Keratinocyte (primary cell): ENCODE measurements around the gene RAG2.

Experiments
- CTCF ChIP-seq, 3 experiments: IDR thresholded peaks in 1 of 3; conservative IDR thresholded peaks in 1 of 3; optimal IDR thresholded peaks in 1 of 3; 2 replicates in 2 of 3; 3 replicates in 1 of 3; pipeline versions ENCODE3 to v1.5.1; 2011; ENCODE audit warnings: low read length in 3 of 3, mild to moderate bottlenecking in 3 of 3, moderate library complexity in 2 of 3, control low read depth in 1 of 3, inconsistent platforms in 1 of 3; ENCODE audit not compliant: insufficient read depth in 2 of 3; ENCODE audit errors: extremely low read depth in 1 of 3
- EZH2 ChIP-seq: IDR thresholded peaks from one replicate; pipeline ENCODE4 v1.6.1; 2012; ENCODE audit warnings: inconsistent platforms, mild to moderate bottlenecking, low read length, moderate library complexity

GRCh38 chr11:36617543-36618362 is 19.7 kb upstream of the RAG2 start:
- TF ChIP-seq CTCF (optimal IDR thresholded peaks at IDR 0.05 in 1 of 3, IDR thresholded peaks at IDR 0.05 in 1 of 3, conservative IDR thresholded peaks at IDR 0.05 in 1 of 3; ENCODE audit: extremely low read depth in 1 of 3, insufficient read depth in 2 of 3, low read length in 3 of 3) (no peak), EZH2 (no peak)
